HG02981 (cell line): Measurements from ENCODE around the gene HPX.

Source experiments
- ATAC-seq: cut with Tn5 transposase; IDR thresholded peaks from one replicate; pipeline ENCODE4 v1.9.1; 2021; ENCODE audit warnings: mild to moderate bottlenecking, moderate library complexity; ENCODE audit not compliant: unreplicated experiment

The HPX gene

GRCh38 chr11:6468712-6469495, 28.1 kb upstream of the HPX start:
- ATAC-seq, result peak; percentile 59

GRCh38 chr11:6459099-6459450, 18.3 kb upstream of the HPX start:
- no peak for ATAC-seq

- ATAC-seq, result no peak
These were observed 17.7 kb upstream of the HPX start for GRCh38 chr11:6458352-6459098.

- no peak for ATAC-seq
These were observed 17.0 kb upstream of the HPX start for GRCh38 chr11:6457581-6458320.

- ATAC-seq, result no peak
These were observed 15.7 kb upstream of the HPX start for GRCh38 chr11:6456361-6457073.

- ATAC-seq, result no peak
These were observed 14.3 kb upstream of the HPX start for GRCh38 chr11:6455070-6455469.

- no peak for ATAC-seq
These were observed 12.4 kb upstream of the HPX start for GRCh38 chr11:6453152-6453551.

- ATAC-seq, result no peak
These were observed 11.4 kb upstream of the HPX start for GRCh38 chr11:6452219-6452618.

- no peak for ATAC-seq
These were observed 7.8 kb upstream of the HPX start for GRCh38 chr11:6448574-6448973.

GRCh38 chr11:6443269-6444003, 2.6 kb upstream of the HPX start:
- peak; percentile 80 for ATAC-seq

GRCh38 chr11:6442441-6442840, 1.7 kb upstream of the HPX start:
- no peak for ATAC-seq

GRCh38 chr11:6438979-6439571, 1.7 kb downstream of the HPX start:
- no peak for ATAC-seq

GRCh38 chr11:6437993-6438392, 2.8 kb downstream of the HPX start:
- no peak for ATAC-seq

- ATAC-seq, result no peak
These were observed 3.4 kb downstream of the HPX start for GRCh38 chr11:6437423-6437822.

- no peak for ATAC-seq
These were observed 6.7 kb downstream of the HPX start for GRCh38 chr11:6433998-6434660.

- no peak for ATAC-seq
These were observed 8.9 kb downstream of the HPX start for GRCh38 chr11:6431861-6432260.

- ATAC-seq, result no peak
These were observed 13.3 kb downstream of the HPX start for GRCh38 chr11:6427516-6427915.

GRCh38 chr11:6420677-6421076, 20.1 kb downstream of the HPX start:
- no peak for ATAC-seq

- peak; percentile 35 for ATAC-seq
These were observed 21.7 kb downstream of the HPX start, which contains the start of gene APBB1 for GRCh38 chr11:6419009-6419631. Gene APBB1 (minus strand): TSS chr11:6419094. CDS start chr11:6411347, 7,747 bp downstream.
